Keratinocyte (primary cell): ENCODE measurements around the gene DIABLO. TPM values are rescaled to one million over a fixed set of nuclear protein-coding genes. Genes with fewer than 3 reads are reported as not detected.

ENCODE experiments used
- DNase-seq: peaks from one replicate; pipeline ENCODE4 v3.0.0-alpha.2; 2011; ENCODE audit warnings: low read depth, missing footprints, low spot score
- FAIRE-seq: peaks from 2 replicates; lab custom pipeline; 2011; peaks lifted over from hg19 to GRCh38; lab: Jason Lieb, UNC
- H2AFZ ChIP-seq: 2 replicates; pipeline ENCODE4 v1.6.0; 2012; ENCODE audit warnings: low read length, control low read depth, inconsistent platforms; ENCODE audit not compliant: control insufficient read depth
- H3K27ac ChIP-seq: 2 replicates; pipeline ENCODE4 v1.5.1; 2011; ENCODE audit warnings: low read length; ENCODE audit not compliant: control insufficient read depth, insufficient read depth
- H3K27me3 ChIP-seq: 3 replicates; pipeline ENCODE4 v1.6.0; 2011; ENCODE audit warnings: low read length; ENCODE audit not compliant: control insufficient read depth, insufficient read depth; ENCODE audit errors: extremely low read depth
- H3K36me3 ChIP-seq, 2 experiments: 2 replicates in 1 of 2; 3 replicates in 1 of 2; pipeline ENCODE4 v1.5.1; 2011; ENCODE audit warnings: low read length in 2 of 2, mild to moderate bottlenecking in 1 of 2; ENCODE audit not compliant: control insufficient read depth in 2 of 2, insufficient read depth in 2 of 2; ENCODE audit errors: extremely low read depth in 1 of 2
- H3K4me1 ChIP-seq: 3 replicates; pipeline ENCODE4 v1.5.1; 2011; ENCODE audit warnings: low read length; ENCODE audit not compliant: control insufficient read depth, insufficient read depth; ENCODE audit errors: extremely low read depth
- H3K4me2 ChIP-seq: 3 replicates; pipeline ENCODE4 v1.6.0; 2011; ENCODE audit warnings: low read depth, low read length; ENCODE audit not compliant: control insufficient read depth, insufficient read depth; ENCODE audit errors: extremely low read depth
- H3K4me3 ChIP-seq, 3 experiments: fragments of 200-600 bp in 1 of 3; sonication (generic) in 1 of 3; 2 replicates in 2 of 3; 3 replicates in 1 of 3; pipeline ENCODE4 v1.5.1; 2011 to 2016; ENCODE audit warnings: low read length in 3 of 3, mild to moderate bottlenecking in 3 of 3, control low read depth in 2 of 3, inconsistent platforms in 1 of 3, low read depth in 1 of 3, mixed read lengths in 1 of 3, mixed run types in 1 of 3, moderate library complexity in 1 of 3; ENCODE audit not compliant: control insufficient read depth in 2 of 3, insufficient read depth in 2 of 3; ENCODE audit errors: extremely low read depth in 1 of 3
- H3K79me2 ChIP-seq: 2 replicates; pipeline ENCODE4 v1.6.0; 2012; ENCODE audit warnings: low read length; ENCODE audit not compliant: control insufficient read depth, insufficient read depth
- H3K9ac ChIP-seq: 3 replicates; pipeline ENCODE4 v1.6.0; 2011; ENCODE audit warnings: low read length; ENCODE audit not compliant: control insufficient read depth, insufficient read depth; ENCODE audit errors: extremely low read depth
- H3K9me1 ChIP-seq: 3 replicates; pipeline ENCODE4 v1.6.0; 2011; ENCODE audit warnings: low read length; ENCODE audit not compliant: control insufficient read depth, insufficient read depth; ENCODE audit errors: extremely low read depth
- H3K9me3 ChIP-seq: 2 replicates; pipeline ENCODE4 v1.5.1; 2012; ENCODE audit warnings: low read depth, low read length; ENCODE audit not compliant: control insufficient read depth
- H4K20me1 ChIP-seq: 3 replicates; pipeline ENCODE4 v1.6.0; 2011; ENCODE audit warnings: low read length; ENCODE audit not compliant: control insufficient read depth, insufficient read depth; ENCODE audit errors: extremely low read depth
- CTCF ChIP-seq, 3 experiments: IDR thresholded peaks in 1 of 3; conservative IDR thresholded peaks in 1 of 3; optimal IDR thresholded peaks in 1 of 3; 2 replicates in 2 of 3; 3 replicates in 1 of 3; pipeline versions ENCODE3 to v1.5.1; 2011; ENCODE audit warnings: low read length in 3 of 3, mild to moderate bottlenecking in 3 of 3, moderate library complexity in 2 of 3, control low read depth in 1 of 3, inconsistent platforms in 1 of 3; ENCODE audit not compliant: insufficient read depth in 2 of 3; ENCODE audit errors: extremely low read depth in 1 of 3
- EZH2 ChIP-seq: IDR thresholded peaks from one replicate; pipeline ENCODE4 v1.6.1; 2012; ENCODE audit warnings: inconsistent platforms, mild to moderate bottlenecking, low read length, moderate library complexity
- dilution Hi-C: fragments of 300-500 bp; cut with MboI; formaldehyde crosslinking; loops from one replicate; pipeline ENCODE4 v1.7.0; 2020; ENCODE audit warnings: low sequenced_read_pairs; ENCODE audit not compliant: extremely low pct_ligation_motif_present
- polyA plus RNA-seq, 5 experiments: library from polyadenylated mRNA; depleted of rRNA in 3 of 5; stranded (reverse) in 3 of 5; stranded (forward) in 1 of 5; unstranded in 1 of 5; fragments of >200 nt; gene quantifications; 1 replicate in 1 of 5; 2 replicates in 3 of 5; 3 replicates in 1 of 5; pipeline versions ENCODE4 v1.2.1 to v1.2.3, GENCODE V29; 2011 to 2012; ENCODE audit warnings: missing spikeins in 2 of 5, low read depth in 1 of 5, low replicate concordance in 1 of 5

Gene DIABLO
- polyA plus RNA-seq, 1 donor (not counting 4 experiments of a cell fraction or from before 2014, with no cell fraction given) = 41.6 TPM

- DNase-seq (no peak), FAIRE-seq (no peak)
- no peak overlapping the region for H2AFZ ChIP-seq
- H4K20me1 ChIP-seq = no peaks in the 10 kb centered on the region
- H3K9me1 ChIP-seq = no peaks in the 10 kb centered on the region
- H3K9ac ChIP-seq = no peak overlapping the region
- dilution Hi-C loops = no loop called here
- peaks cover 6 to 10% of the 10 kb centered on the region in 2 experiments for H3K36me3 ChIP-seq
- peaks cover 8% of the 10 kb centered on the region for H3K4me1 ChIP-seq
- no peaks in the 10 kb centered on the region for H3K27me3 ChIP-seq
- TF ChIP-seq EZH2 (no peak), CTCF (optimal IDR thresholded peaks at IDR 0.05 in 1 of 3, IDR thresholded peaks at IDR 0.05 in 1 of 3, conservative IDR thresholded peaks at IDR 0.05 in 1 of 3; ENCODE audit: extremely low read depth in 1 of 3, insufficient read depth in 2 of 3, low read length in 3 of 3) (no peak)
- no peaks in the 10 kb centered on the region for H3K9me3 ChIP-seq
- H3K27ac ChIP-seq = no peak overlapping the region
- no peak overlapping the region for H3K4me2 ChIP-seq
- no peaks in the 10 kb centered on the region for H3K79me2 ChIP-seq
- no peak overlapping the region for H3K4me3 ChIP-seq
Observed at GRCh38 chr12:122230798-122231197, 4.9 kb upstream of the DIABLO start.

- H4K20me1 ChIP-seq = no peaks in the 10 kb centered on the region
- H3K9me3 ChIP-seq = no peaks in the 10 kb centered on the region
- FAIRE-seq (no peak), DNase-seq (no peak)
- dilution Hi-C loops = no loop called here
- peaks cover 6 to 7% of the 10 kb centered on the region in 2 experiments for H3K36me3 ChIP-seq
- no peak for TF ChIP-seq EZH2
- TF ChIP-seq CTCF (optimal IDR thresholded peaks at IDR 0.05 in 1 of 3, IDR thresholded peaks at IDR 0.05 in 1 of 3, conservative IDR thresholded peaks at IDR 0.05 in 1 of 3; ENCODE audit: extremely low read depth in 1 of 3, insufficient read depth in 2 of 3, low read length in 3 of 3) = no peak
- H3K9ac ChIP-seq = no peak overlapping the region
- no peaks in the 10 kb centered on the region for H3K27me3 ChIP-seq
- H3K79me2 ChIP-seq = peaks cover 26% of the 10 kb centered on the region
- H3K4me2 ChIP-seq = no peak overlapping the region
- peaks cover 16% of the 10 kb centered on the region for H3K4me1 ChIP-seq
- H3K4me3 ChIP-seq = no peak overlapping the region
- no peak overlapping the region for H2AFZ ChIP-seq
- no peak overlapping the region for H3K27ac ChIP-seq
- peaks cover 3% of the 10 kb centered on the region for H3K9me1 ChIP-seq
Observed at GRCh38 chr12:122228092-122228491, 2.2 kb upstream of the DIABLO start.
